ENCODE data around the gene NR1I2.

Gene NR1I2

GRCh38 chr3:119781330-119782198, at the start of gene NR1I2:
Gene NR1I2 (plus strand): TSS chr3:119782101.
- TF ChIP-seq CTCF (IDR thresholded peaks at IDR 0.05; ENCODE audit: borderline replicate concordance, control extremely low read depth, extremely low read depth, insufficient read depth, missing control alignments), result no peak
- in situ Hi-C loops (cut with MboI; ENCODE audit: low sequenced_read_pairs, unreplicated experiment), result no loop called here
- no peak for DNase-seq (ENCODE audit: low spot score)

- TF ChIP-seq CTCF (IDR thresholded peaks at IDR 0.05; ENCODE audit: borderline replicate concordance, control extremely low read depth, extremely low read depth, insufficient read depth, missing control alignments), result no peak
- no peak for DNase-seq (ENCODE audit: low spot score)
- in situ Hi-C loops (cut with MboI; ENCODE audit: low sequenced_read_pairs, unreplicated experiment), result no loop called here
Observed at GRCh38 chr3:119733812-119734211, 48.1 kb upstream of the NR1I2 start.

- no peak for DNase-seq (ENCODE audit: low spot score)
- no peak for TF ChIP-seq CTCF (IDR thresholded peaks at IDR 0.05; ENCODE audit: borderline replicate concordance, control extremely low read depth, extremely low read depth, insufficient read depth, missing control alignments)
- in situ Hi-C loops (cut with MboI; ENCODE audit: low sequenced_read_pairs, unreplicated experiment), result no loop called here
Observed at GRCh38 chr3:119738741-119739140, 43.2 kb upstream of the NR1I2 start.

GRCh38 chr3:119741657-119742590, 40.0 kb upstream of the NR1I2 start:
- no peak for DNase-seq (ENCODE audit: low spot score)
- no peak for TF ChIP-seq CTCF (IDR thresholded peaks at IDR 0.05; ENCODE audit: borderline replicate concordance, control extremely low read depth, extremely low read depth, insufficient read depth, missing control alignments)
- in situ Hi-C loops (cut with MboI; ENCODE audit: low sequenced_read_pairs, unreplicated experiment), result no loop called here

GRCh38 chr3:119743921-119744320, 38.0 kb upstream of the NR1I2 start:
- in situ Hi-C loops (cut with MboI; ENCODE audit: low sequenced_read_pairs, unreplicated experiment), result no loop called here
- no peak for DNase-seq (ENCODE audit: low spot score)
- no peak for TF ChIP-seq CTCF (IDR thresholded peaks at IDR 0.05; ENCODE audit: borderline replicate concordance, control extremely low read depth, extremely low read depth, insufficient read depth, missing control alignments)

- no peak for DNase-seq (ENCODE audit: low spot score)
- TF ChIP-seq CTCF (IDR thresholded peaks at IDR 0.05; ENCODE audit: borderline replicate concordance, control extremely low read depth, extremely low read depth, insufficient read depth, missing control alignments), result no peak
- in situ Hi-C loops (cut with MboI; ENCODE audit: low sequenced_read_pairs, unreplicated experiment), result no loop called here
Observed at GRCh38 chr3:119745942-119746341, 36.0 kb upstream of the NR1I2 start.
